Skeletal muscle tissue (tissue), 4 donors: ENCODE measurements around the gene ENOX2. TPM values are rescaled to one million over a fixed set of nuclear protein-coding genes. Genes with fewer than 3 reads are reported as not detected.
"Not testable (repeated sequence)": the region's sequence is repeated elsewhere in the genome, so short reads cannot be mapped to it uniquely, and the experiment has no call there.

Experiments used
- H3K27ac ChIP-seq: one replicate; pipeline ENCODE4 v1.7.0; 2013; ENCODE audit warnings: mild to moderate bottlenecking, low read depth, low read length, inconsistent platforms
- H3K27me3 ChIP-seq, 3 donors: one replicate each; pipeline ENCODE4 v1.7.0; 2013; ENCODE audit warnings: low read length in 3 of 3; ENCODE audit not compliant: control insufficient read depth in 3 of 3, insufficient read depth in 3 of 3
- H3K36me3 ChIP-seq, 3 donors: one replicate each; pipeline ENCODE4 v1.7.0; 2013; ENCODE audit warnings: low read length in 3 of 3; ENCODE audit not compliant: control insufficient read depth in 3 of 3, insufficient read depth in 3 of 3
- H3K4me1 ChIP-seq, 3 donors: one replicate each; pipeline ENCODE4 v1.7.0; 2013; ENCODE audit warnings: low read length in 3 of 3, mild to moderate bottlenecking in 3 of 3; ENCODE audit not compliant: control insufficient read depth in 3 of 3, insufficient read depth in 3 of 3
- H3K4me3 ChIP-seq, 3 donors: one replicate each; pipeline ENCODE4 v1.7.0; 2013; ENCODE audit warnings: low read length in 3 of 3
- H3K9ac ChIP-seq, 3 donors: one replicate each; pipeline ENCODE4 v1.7.0; 2013; ENCODE audit warnings: low read length in 3 of 3, mild to moderate bottlenecking in 3 of 3, moderate library complexity in 2 of 3, low read depth in 1 of 3
- H3K9me3 ChIP-seq, 3 donors: one replicate each; pipeline ENCODE4 v1.7.0; 2013; ENCODE audit warnings: low read length in 3 of 3; ENCODE audit not compliant: control insufficient read depth in 3 of 3
- total RNA-seq: library from RNA; depleted of rRNA; stranded (reverse); fragments of >200 nt; gene quantifications from one replicate; pipeline ENCODE4 v1.2.3, GENCODE V29; 2014
- donor health status: Osteomylitis.

ENOX2 gene
- total RNA-seq, 1 donor from 2014 or later = 11.5 TPM

DNA sequence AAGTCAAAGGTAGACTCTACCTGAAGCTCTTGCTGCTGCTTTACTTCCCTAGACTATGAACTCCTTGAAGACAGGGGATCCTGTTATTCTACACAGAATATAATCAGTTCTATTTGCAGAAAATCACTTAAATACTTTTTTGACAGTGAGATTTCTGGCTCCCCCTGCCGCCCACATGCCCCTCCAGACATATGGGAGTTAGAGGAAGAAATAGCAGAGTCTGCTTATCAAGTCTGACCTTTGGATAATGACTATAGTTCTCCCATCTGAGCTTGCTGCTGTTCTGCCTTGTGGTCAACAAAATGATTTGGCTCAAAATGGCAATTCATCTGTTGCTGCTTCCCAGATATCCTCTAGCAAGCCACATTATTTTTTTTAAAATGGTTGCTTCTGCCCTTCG is 101.1 kb downstream of the ENOX2 start:
- H3K9ac ChIP-seq = no peak overlapping the region
- H3K27me3 ChIP-seq = no peaks in the 10 kb centered on the region
- no peaks in the 10 kb centered on the region for H3K4me1 ChIP-seq
- H3K9me3 ChIP-seq = no peaks in the 10 kb centered on the region
- no peak overlapping the region for H3K4me3 ChIP-seq
- H3K27ac ChIP-seq = no peak overlapping the region
- H3K36me3 ChIP-seq = no peaks in the 10 kb centered on the region

DNA sequence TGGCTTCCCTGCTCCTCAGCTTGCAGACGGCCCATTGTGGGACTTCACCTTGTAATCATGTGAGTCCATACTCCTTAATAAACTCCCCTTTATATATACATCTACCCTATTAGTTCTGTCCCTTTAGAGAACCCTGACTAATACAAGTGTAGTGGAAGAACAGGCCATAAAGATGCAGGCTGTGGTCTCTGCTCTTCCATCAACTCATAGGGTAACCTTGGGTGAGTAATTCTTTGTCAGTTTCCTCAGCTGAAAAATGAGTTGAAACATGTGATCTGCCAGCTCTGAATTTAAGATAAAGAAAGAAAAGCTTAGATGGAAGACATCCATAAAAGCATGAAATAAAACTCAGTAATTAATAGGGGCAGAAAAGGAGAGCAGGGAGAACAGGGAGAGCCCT is 103.6 kb downstream of the ENOX2 start:
- H3K9ac ChIP-seq = no peak overlapping the region
- H3K27me3 ChIP-seq = no peaks in the 10 kb centered on the region
- H3K36me3 ChIP-seq = no peaks in the 10 kb centered on the region
- H3K27ac ChIP-seq = no peak overlapping the region
- H3K4me3 ChIP-seq = no peak overlapping the region
- no peaks in the 10 kb centered on the region for H3K4me1 ChIP-seq
- no peaks in the 10 kb centered on the region for H3K9me3 ChIP-seq

DNA sequence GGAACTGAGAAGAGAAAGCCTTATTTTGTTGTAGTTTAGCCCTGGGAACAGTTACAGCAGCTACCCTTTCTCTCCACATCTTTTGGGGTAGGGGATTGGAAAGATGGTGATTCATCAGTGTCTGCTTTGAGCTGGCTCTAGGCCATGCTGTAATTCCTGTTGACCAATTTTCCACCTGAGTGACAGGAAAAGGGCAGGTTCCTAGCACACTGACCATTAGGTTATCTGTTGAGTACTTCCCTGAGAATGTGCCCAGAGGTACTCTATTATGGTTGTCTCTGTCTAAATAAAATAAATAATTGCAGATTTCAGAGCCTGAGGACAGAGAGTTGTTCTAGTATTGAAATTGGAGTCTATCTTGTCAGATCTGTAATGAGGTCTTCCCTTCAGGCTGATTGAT is 109.0 kb downstream of the ENOX2 start:
- Histone ChIP-seq H3K27ac (no peak overlapping the region), H3K27me3 (no peaks in the 10 kb centered on the region), H3K9me3 (no peaks in the 10 kb centered on the region), H3K9ac (no peak overlapping the region), H3K36me3 (no peaks in the 10 kb centered on the region), H3K4me3 (no peak overlapping the region), H3K4me1 (peaks cover 0 to 3% (median 0%) of the 10 kb centered on the region in 3 donors)

DNA sequence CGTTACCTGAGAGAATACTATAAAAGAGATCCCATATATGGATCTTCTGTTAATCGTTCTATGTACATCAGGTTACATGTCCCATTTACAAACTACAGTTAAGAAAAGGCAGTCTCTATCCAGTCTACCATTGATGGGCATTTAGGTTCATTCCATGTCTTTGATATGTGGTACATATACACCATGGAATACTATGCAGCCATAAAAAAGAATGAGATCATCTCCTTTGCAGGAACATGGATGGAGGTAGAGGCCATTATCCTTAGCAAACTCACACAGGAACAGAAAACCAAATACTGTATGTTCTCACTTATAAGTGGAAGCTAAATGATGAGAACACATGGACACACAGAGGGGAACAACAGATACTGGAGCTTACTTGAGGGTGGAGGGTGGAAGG is 111.1 kb downstream of the ENOX2 start:
- H3K9me3 ChIP-seq, H3K36me3 ChIP-seq, H3K9ac ChIP-seq, H3K4me3 ChIP-seq, H3K4me1 ChIP-seq, H3K27me3 ChIP-seq, H3K27ac ChIP-seq: not testable (repeated sequence)

DNA sequence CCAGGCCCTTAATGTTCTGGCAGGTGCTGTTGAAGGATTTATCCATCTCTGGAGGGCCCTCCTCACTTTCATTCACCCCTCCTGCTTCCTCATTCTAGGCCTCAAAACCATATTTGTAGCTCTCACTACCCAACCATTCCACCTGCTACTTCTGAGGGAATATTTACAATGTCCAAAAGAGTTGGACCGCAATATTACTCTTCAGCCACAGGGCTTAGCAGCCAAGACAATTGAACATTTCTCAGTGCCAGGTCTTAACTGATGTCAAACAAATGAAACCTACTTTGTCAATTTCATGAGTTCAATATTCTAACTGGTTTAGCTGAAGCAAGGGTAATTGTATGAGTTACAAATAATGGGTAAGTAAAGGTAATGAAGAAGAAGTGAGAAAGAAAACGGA is 113.2 kb downstream of the ENOX2 start:
- H3K27ac ChIP-seq = no peak overlapping the region
- no peak overlapping the region for H3K4me3 ChIP-seq
- no peak overlapping the region for H3K9ac ChIP-seq
- H3K36me3 ChIP-seq = no peaks in the 10 kb centered on the region
- H3K4me1 ChIP-seq = peaks cover 0 to 3% (median 0%) of the 10 kb centered on the region in 3 donors
- H3K27me3 ChIP-seq = no peaks in the 10 kb centered on the region
- H3K9me3 ChIP-seq = no peaks in the 10 kb centered on the region

DNA sequence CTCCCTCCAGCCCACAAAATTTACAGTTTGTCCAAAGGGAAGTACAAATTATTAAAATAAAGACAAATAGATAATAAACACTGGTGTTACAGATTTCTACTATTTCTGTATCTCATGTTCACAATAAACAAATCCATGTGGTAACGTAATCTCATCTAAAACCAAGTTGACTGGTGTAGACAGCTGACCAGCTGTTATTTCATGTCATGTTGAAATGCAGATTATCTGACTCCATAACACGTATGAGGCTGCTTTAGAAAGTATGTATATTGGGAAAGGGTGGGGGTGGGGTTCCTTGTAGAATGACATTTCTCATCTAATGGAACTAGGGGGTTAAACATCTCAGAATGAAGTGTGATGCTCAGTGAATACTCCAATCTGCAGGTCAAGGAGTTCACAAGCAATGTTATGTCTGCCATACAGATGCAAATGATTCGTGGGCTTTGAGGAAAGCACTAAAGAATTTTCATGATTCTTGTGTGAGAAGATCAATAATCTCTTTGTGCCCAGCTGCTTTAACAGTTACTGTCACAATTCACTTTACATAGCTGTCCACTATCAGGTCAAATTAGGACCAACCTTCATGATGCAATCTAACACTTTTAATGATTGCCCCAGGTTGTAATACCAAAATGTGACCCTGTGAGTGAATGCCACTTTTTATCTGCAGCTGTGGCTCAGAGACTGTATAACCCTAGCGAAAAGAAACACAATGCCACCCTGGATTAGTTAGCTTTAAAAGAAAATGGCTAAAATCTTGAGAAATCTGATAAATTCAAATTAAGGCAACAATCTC is 114.0 kb downstream of the ENOX2 start:
- Histone ChIP-seq H3K27ac (no peak overlapping the region), H3K4me1 (peaks cover 0 to 3% (median 0%) of the 10 kb centered on the region in 3 donors), H3K9ac (no peak overlapping the region), H3K36me3 (no peaks in the 10 kb centered on the region), H3K9me3 (no peaks in the 10 kb centered on the region), H3K27me3 (no peaks in the 10 kb centered on the region), H3K4me3 (no peak overlapping the region)

DNA sequence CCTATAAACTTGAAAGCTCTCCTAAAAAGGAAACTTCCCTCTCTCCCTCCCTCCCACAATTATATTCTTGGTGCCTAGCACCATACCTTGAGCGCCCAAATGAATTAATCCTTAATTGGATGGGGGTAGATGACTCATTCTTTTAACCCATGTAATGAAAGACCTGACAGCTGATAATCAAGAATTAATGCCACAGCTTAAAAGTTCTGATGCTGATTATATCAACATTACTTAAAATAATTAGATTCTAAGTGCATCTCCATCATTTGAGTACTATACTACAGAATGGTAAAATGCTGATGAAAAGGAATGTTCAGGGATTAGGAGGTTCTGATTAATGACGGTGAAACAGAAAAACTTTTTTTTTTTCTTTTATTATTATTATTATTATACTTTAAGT is 117.0 kb downstream of the ENOX2 start:
- Histone ChIP-seq H3K27ac (no peak overlapping the region), H3K36me3 (no peaks in the 10 kb centered on the region), H3K4me3 (no peak overlapping the region), H3K9me3 (no peaks in the 10 kb centered on the region), H3K27me3 (no peaks in the 10 kb centered on the region), H3K4me1 (no peaks in the 10 kb centered on the region), H3K9ac (no peak overlapping the region)

DNA sequence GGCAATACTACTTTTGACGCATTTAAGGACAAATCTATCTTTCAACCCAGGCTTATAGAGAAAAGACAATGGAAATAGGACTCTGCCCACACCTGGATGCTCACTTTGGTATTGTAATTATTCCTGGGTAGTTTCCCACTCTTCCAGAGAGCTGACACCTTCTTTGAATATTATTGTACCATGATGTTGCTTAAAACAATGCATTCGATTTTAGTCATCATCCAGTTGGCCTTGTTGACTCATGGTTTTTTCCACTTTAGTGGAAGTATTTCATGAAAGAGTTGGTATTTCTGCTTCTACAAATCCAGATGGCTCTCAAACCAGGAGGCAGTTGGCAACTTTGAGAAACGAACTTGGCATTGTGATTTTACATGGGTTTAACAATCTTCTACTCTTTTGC is 124.2 kb downstream of the ENOX2 start:
- H3K27me3 ChIP-seq = no peaks in the 10 kb centered on the region
- H3K9me3 ChIP-seq = no peaks in the 10 kb centered on the region
- peaks cover 0 to 2% (median 0%) of the 10 kb centered on the region in 3 donors for H3K36me3 ChIP-seq
- no peak overlapping the region for H3K9ac ChIP-seq
- no peak overlapping the region for H3K4me3 ChIP-seq
- no peaks in the 10 kb centered on the region for H3K4me1 ChIP-seq
- H3K27ac ChIP-seq = no peak overlapping the region

DNA sequence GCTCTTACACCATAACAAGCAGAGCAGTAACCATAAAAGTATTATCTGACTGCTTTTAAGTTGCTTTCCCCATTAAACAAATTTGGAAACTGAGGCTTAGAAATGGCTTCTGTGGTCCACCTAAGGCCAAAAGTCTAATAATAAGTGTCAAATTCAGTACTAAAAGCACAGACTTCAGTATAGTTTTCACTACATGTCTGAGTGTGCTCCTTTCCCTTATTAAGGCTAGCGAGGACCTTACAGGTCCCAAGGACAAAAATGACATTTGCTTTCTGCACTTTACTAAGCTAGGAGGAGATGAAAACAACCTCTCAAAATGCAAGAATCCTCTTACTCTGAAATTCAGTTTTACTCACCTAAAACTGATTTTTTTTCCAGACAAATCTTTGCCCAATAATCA is 127.2 kb downstream of the ENOX2 start:
- H3K9ac ChIP-seq = no peak overlapping the region
- no peak overlapping the region for H3K27ac ChIP-seq
- peaks cover 0 to 2% (median 0%) of the 10 kb centered on the region in 3 donors for H3K36me3 ChIP-seq
- H3K4me3 ChIP-seq = no peak overlapping the region
- no peaks in the 10 kb centered on the region for H3K9me3 ChIP-seq
- no peaks in the 10 kb centered on the region for H3K27me3 ChIP-seq
- peaks cover 0 to 7% (median 2%) of the 10 kb centered on the region in 3 donors for H3K4me1 ChIP-seq

DNA sequence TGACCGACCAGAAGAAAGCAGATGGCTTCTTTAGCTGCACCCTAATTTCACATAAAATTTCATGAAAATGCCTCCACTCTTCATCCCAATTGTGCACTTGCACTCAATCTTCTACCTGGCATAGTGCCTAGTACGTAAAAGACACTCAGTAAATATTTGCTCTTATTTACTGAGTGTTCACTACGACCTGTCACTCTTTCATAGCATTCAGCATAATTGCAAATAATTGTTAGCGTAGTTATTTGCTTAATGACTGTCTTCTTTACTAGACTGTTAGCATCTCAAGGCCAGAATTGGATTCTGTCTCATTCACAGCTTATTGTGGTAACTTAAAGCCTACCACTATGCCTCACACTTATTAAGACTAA is 130.2 kb downstream of the ENOX2 start:
- no peaks in the 10 kb centered on the region for H3K36me3 ChIP-seq
- no peak overlapping the region for H3K27ac ChIP-seq
- H3K27me3 ChIP-seq = no peaks in the 10 kb centered on the region
- no peaks in the 10 kb centered on the region for H3K9me3 ChIP-seq
- no peak overlapping the region for H3K9ac ChIP-seq
- no peak overlapping the region for H3K4me3 ChIP-seq
- H3K4me1 ChIP-seq = peaks cover 0 to 7% (median 2%) of the 10 kb centered on the region in 3 donors
